Measurements from ENCODE around the gene DUSP6.

The DUSP6 gene

DNA sequence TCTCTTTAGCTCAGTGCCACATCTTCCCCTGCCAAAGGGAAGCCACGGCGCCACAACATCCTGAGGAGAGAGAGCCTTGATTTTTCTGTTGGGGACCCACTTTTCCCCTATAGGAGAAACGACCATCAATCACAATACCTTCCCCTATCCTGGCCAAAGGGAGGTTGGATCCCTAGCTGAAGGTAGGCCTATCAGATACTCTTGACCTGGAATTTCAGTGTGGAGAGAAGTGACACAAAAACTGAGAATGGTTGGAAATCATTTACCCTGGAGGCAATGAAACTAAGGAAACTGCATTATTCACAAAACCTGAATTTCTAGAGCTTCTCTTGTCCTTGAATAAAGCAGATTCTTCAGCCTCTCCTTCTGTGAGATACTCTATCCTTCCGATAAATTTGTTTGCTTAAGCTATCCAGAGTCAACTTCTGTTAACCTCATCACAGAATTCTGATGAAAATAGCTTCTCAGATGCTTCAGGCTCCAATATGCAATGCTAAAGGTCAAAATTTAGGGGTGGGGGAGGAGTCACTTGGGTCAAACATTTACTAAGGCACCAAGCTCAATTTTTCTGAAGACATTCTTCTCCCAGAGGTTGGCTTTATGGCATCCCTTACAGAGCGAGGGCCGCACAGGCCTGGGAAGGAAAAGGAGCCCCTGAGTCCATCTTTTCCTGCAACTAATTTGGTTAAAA lies 27.0 kb upstream of the DUSP6 start:
- Histone ChIP-seq H3K4me1 (ENCODE audit: control insufficient read depth, low read length) (no peaks in the 10 kb centered on the region), H3K36me3 (ENCODE audit: control insufficient read depth, low read length) (no peaks in the 10 kb centered on the region), H3F3A (ENCODE audit: control insufficient read depth, insufficient read depth) (no peaks in the 10 kb centered on the region), H3K4me3 (ENCODE audit: low read length) (no peak overlapping the region), H3K27me3 (ENCODE audit: control insufficient read depth, low read length) (peaks cover 12% of the 10 kb centered on the region), H3K4me2 (ENCODE audit: low read length) (no peak overlapping the region), H3K9me2 (replicated peaks; ENCODE audit: control insufficient read depth, low read length) (no peaks in the 10 kb centered on the region), H3K27ac (ENCODE audit: low read depth, low read length) (no peak overlapping the region), H4K20me1 (ENCODE audit: control insufficient read depth, insufficient read depth, low read depth, low read length) (no peaks in the 10 kb centered on the region), H3K79me2 (ENCODE audit: control insufficient read depth, low read length) (no peaks in the 10 kb centered on the region), H3K9me3 (ENCODE audit: control insufficient read depth, insufficient read depth, low read length) (no peaks in the 10 kb centered on the region)
- TF ChIP-seq, protein P1, sequence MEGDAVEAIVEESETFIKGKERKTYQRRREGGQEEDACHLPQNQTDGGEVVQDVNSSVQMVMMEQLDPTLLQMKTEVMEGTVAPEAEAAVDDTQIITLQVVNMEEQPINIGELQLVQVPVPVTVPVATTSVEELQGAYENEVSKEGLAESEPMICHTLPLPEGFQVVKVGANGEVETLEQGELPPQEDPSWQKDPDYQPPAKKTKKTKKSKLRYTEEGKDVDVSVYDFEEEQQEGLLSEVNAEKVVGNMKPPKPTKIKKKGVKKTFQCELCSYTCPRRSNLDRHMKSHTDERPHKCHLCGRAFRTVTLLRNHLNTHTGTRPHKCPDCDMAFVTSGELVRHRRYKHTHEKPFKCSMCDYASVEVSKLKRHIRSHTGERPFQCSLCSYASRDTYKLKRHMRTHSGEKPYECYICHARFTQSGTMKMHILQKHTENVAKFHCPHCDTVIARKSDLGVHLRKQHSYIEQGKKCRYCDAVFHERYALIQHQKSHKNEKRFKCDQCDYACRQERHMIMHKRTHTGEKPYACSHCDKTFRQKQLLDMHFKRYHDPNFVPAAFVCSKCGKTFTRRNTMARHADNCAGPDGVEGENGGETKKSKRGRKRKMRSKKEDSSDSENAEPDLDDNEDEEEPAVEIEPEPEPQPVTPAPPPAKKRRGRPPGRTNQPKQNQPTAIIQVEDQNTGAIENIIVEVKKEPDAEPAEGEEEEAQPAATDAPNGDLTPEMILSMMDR (IDR thresholded peaks at IDR 0.05; ENCODE audit: low read depth, low read length, poor library complexity, severe bottlenecking): no peak
- no peak for TF ChIP-seq EZH2phosphoT487 (IDR thresholded peaks at IDR 0.05; ENCODE audit: borderline replicate concordance, low read length)

DNA sequence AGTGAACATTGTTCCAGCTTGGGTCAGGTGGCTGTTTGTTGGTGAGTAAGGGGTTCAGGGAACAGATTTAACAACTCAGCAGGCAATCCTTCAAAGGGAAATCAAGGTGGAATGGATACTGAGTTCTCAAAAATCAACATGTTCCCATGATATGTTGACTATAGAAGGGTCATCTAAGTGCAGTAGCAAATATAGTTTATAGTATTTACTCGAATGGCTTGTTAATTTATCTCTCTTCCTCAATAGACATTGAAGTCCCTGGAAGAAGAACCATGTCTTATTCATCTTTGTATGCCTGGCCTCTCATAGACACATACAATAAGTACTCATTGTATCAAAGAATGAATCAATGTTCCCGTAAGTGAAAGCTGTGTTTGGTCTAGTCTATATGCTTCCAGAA lies 24.5 kb upstream of the DUSP6 start:
- Histone ChIP-seq H4K20me1 (ENCODE audit: control insufficient read depth, insufficient read depth, low read depth, low read length) (no peaks in the 10 kb centered on the region), H3K9me2 (replicated peaks; ENCODE audit: control insufficient read depth, low read length) (no peaks in the 10 kb centered on the region), H3K4me1 (ENCODE audit: control insufficient read depth, low read length) (no peaks in the 10 kb centered on the region), H3K9me3 (ENCODE audit: control insufficient read depth, insufficient read depth, low read length) (no peaks in the 10 kb centered on the region), H3K79me2 (ENCODE audit: control insufficient read depth, low read length) (no peaks in the 10 kb centered on the region), H3K27me3 (ENCODE audit: control insufficient read depth, low read length) (peaks cover 3% of the 10 kb centered on the region), H3K4me2 (ENCODE audit: low read length) (no peak overlapping the region), H3K36me3 (ENCODE audit: control insufficient read depth, low read length) (no peaks in the 10 kb centered on the region), H3F3A (ENCODE audit: control insufficient read depth, insufficient read depth) (no peaks in the 10 kb centered on the region), H3K4me3 (ENCODE audit: low read length) (no peak overlapping the region), H3K27ac (ENCODE audit: low read depth, low read length) (no peak overlapping the region)
- TF ChIP-seq EZH2phosphoT487 (IDR thresholded peaks at IDR 0.05; ENCODE audit: borderline replicate concordance, low read length): no peak
- TF ChIP-seq, protein P1 (IDR thresholded peaks at IDR 0.05; ENCODE audit: low read depth, low read length, poor library complexity, severe bottlenecking): no peak

DNA sequence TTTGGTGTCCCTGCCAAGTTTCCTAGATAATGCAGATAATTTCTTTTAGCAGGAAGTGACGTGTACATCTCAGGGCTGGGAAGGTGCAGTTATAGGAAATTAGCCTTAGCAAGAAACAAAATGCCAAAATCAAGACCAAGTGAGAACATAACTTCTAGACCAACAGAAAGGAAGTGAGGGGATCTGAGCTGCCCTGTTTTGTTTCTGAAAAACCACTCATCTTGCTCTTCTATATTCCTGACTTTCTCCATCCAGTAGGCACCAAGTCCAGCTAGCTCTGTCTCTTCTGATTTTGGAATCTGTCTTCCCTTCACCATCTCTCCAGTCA lies 23.9 kb upstream of the DUSP6 start:
- H3K79me2 ChIP-seq (ENCODE audit: control insufficient read depth, low read length): no peaks in the 10 kb centered on the region
- no peak overlapping the region for H3K27ac ChIP-seq (ENCODE audit: low read depth, low read length)
- H3K4me2 ChIP-seq (ENCODE audit: low read length): no peak overlapping the region
- H3K4me1 ChIP-seq (ENCODE audit: control insufficient read depth, low read length): no peaks in the 10 kb centered on the region
- no peaks in the 10 kb centered on the region for H3K9me2 ChIP-seq (replicated peaks; ENCODE audit: control insufficient read depth, low read length)
- peaks cover 3% of the 10 kb centered on the region for H3K27me3 ChIP-seq (ENCODE audit: control insufficient read depth, low read length)
- H3F3A ChIP-seq (ENCODE audit: control insufficient read depth, insufficient read depth): no peaks in the 10 kb centered on the region
- TF ChIP-seq, protein P1 (IDR thresholded peaks at IDR 0.05; ENCODE audit: low read depth, low read length, poor library complexity, severe bottlenecking): no peak
- no peak for TF ChIP-seq EZH2phosphoT487 (IDR thresholded peaks at IDR 0.05; ENCODE audit: borderline replicate concordance, low read length)
- no peaks in the 10 kb centered on the region for H3K36me3 ChIP-seq (ENCODE audit: control insufficient read depth, low read length)
- H3K4me3 ChIP-seq (ENCODE audit: low read length): no peak overlapping the region
- H3K9me3 ChIP-seq (ENCODE audit: control insufficient read depth, insufficient read depth, low read length): no peaks in the 10 kb centered on the region
- no peaks in the 10 kb centered on the region for H4K20me1 ChIP-seq (ENCODE audit: control insufficient read depth, insufficient read depth, low read depth, low read length)
